Calu3 (cell line): ENCODE measurements around the gene FAM222A. TPM values are rescaled to one million over a fixed set of nuclear protein-coding genes. Genes with fewer than 3 reads are reported as not detected.

Experiments used
- BruUV-seq: library from RNA; stranded (reverse); fragments of 400-500 nt; replicated peaks from 2 replicates; lab custom pipeline; 2021; lab: Mats Ljungman, UMichigan
- CTCF ChIA-PET: fragments of 300-600 bp; sonication (Branson Sonifier 250); formaldehyde crosslinking; loops from one replicate; lab custom pipeline; 2022; ENCODE audit warnings: antibody characterized with exemption; lab: Charles Lee
- DNase-seq: peaks from one replicate; pipeline ENCODE4 v3.0.0; 2022
- H3K27ac Mint-ChIP-seq: one replicate; pipeline ENCODE4 v1.8.0; 2022; ENCODE audit warnings: mixed read lengths; ENCODE audit not compliant: unreplicated experiment
- H3K27me3 Mint-ChIP-seq: one replicate; pipeline ENCODE4 v1.8.0; 2022; ENCODE audit warnings: mixed read lengths; ENCODE audit not compliant: unreplicated experiment
- H3K36me3 Mint-ChIP-seq: one replicate; pipeline ENCODE4 v1.8.0; 2022; ENCODE audit warnings: mild to moderate bottlenecking, moderate library complexity, mixed read lengths; ENCODE audit not compliant: insufficient read depth, unreplicated experiment
- H3K4me1 Mint-ChIP-seq: one replicate; pipeline ENCODE4 v1.8.0; 2022; ENCODE audit warnings: mild to moderate bottlenecking, low read depth, mixed read lengths; ENCODE audit not compliant: unreplicated experiment
- H3K4me3 Mint-ChIP-seq: one replicate; pipeline ENCODE4 v1.8.0; 2022; ENCODE audit warnings: mild to moderate bottlenecking, low read depth, moderate library complexity, mixed read lengths; ENCODE audit not compliant: unreplicated experiment
- H3K9me3 Mint-ChIP-seq: one replicate; pipeline ENCODE4 v1.8.0; 2022; ENCODE audit warnings: low read depth, mixed read lengths; ENCODE audit not compliant: unreplicated experiment
- CTCF ChIP-seq: fragments of 200-600 bp; IDR thresholded peaks from one replicate; pipeline ENCODE4 v1.8.0; 2022; ENCODE audit warnings: antibody characterized with exemption; ENCODE audit not compliant: unreplicated experiment
- intact Hi-C: fragments of 100-400 bp; cut with micrococcal nuclease; formaldehyde crosslinking; loops from one replicate; pipeline ENCODE4 v1.10.0; 2022; ENCODE audit not compliant: unreplicated experiment
- total RNA-seq: library from RNA; stranded (reverse); gene quantifications from 2 replicates; pipeline ENCODE4 v1.2.3, GENCODE V29; 2022

FAM222A gene
- total RNA-seq, 1 experiment from 2014 or later, result 2.4 TPM

- CTCF ChIA-PET, result interaction anchor here (1.0 kb wide), 1 partner anchor 37 kb away, joined by 3 read pairs; no protein-coding TSS in a partner anchor
- no peak overlapping the region for H3K27ac Mint-ChIP-seq
- no peaks in the 10 kb centered on the region for H3K9me3 Mint-ChIP-seq
- no TSS peak for BruUV-seq
- no peak for TF ChIP-seq CTCF
- peaks cover 1% of the 10 kb centered on the region for H3K36me3 Mint-ChIP-seq
- DNase-seq, result no peak
- intact Hi-C loops, result no loop called here
- no peaks in the 10 kb centered on the region for H3K4me1 Mint-ChIP-seq
- H3K4me3 Mint-ChIP-seq, result no peak overlapping the region
- no peaks in the 10 kb centered on the region for H3K27me3 Mint-ChIP-seq
Measured at GRCh38 chr12:109807954-109808643, 94.5 kb downstream of the FAM222A start.

GRCh38 chr12:109808876-109809646 lies 95.4 kb downstream of the FAM222A start:
- no TSS peak for BruUV-seq

GRCh38 chr12:109810954-109811623 lies 97.5 kb downstream of the FAM222A start:
- intact Hi-C loops, result no loop called here
- CTCF ChIA-PET, result no interaction called here
- no peak overlapping the region for H3K27ac Mint-ChIP-seq
- H3K27me3 Mint-ChIP-seq, result no peaks in the 10 kb centered on the region
- no peaks in the 10 kb centered on the region for H3K4me1 Mint-ChIP-seq
- no peak for TF ChIP-seq CTCF
- H3K36me3 Mint-ChIP-seq, result no peaks in the 10 kb centered on the region
- no peak overlapping the region for H3K4me3 Mint-ChIP-seq
- H3K9me3 Mint-ChIP-seq, result no peaks in the 10 kb centered on the region
- DNase-seq, result no peak
- no TSS peak for BruUV-seq

More at GRCh38 chr12:109808876-109809646, 95.4 kb downstream of the FAM222A start:
- intact Hi-C loops, result no loop called here
- no peaks in the 10 kb centered on the region for H3K9me3 Mint-ChIP-seq
- TF ChIP-seq CTCF, result no peak
- CTCF ChIA-PET, result no interaction called here
- H3K27me3 Mint-ChIP-seq, result no peaks in the 10 kb centered on the region
- no peak overlapping the region for H3K27ac Mint-ChIP-seq
- no peak for DNase-seq
- H3K4me3 Mint-ChIP-seq, result no peak overlapping the region
- H3K36me3 Mint-ChIP-seq, result no peaks in the 10 kb centered on the region
- no peaks in the 10 kb centered on the region for H3K4me1 Mint-ChIP-seq

- no peak overlapping the region for H3K27ac Mint-ChIP-seq
- H3K36me3 Mint-ChIP-seq, result no peaks in the 10 kb centered on the region
- no peak for DNase-seq
- BruUV-seq, result no TSS peak
- H3K27me3 Mint-ChIP-seq, result no peaks in the 10 kb centered on the region
- CTCF ChIA-PET, result interaction anchor here (1.0 kb wide), 1 partner anchor 33 kb away, joined by 3 read pairs; no protein-coding TSS in a partner anchor
- TF ChIP-seq CTCF, result peak; percentile 26
- no peak overlapping the region for H3K4me3 Mint-ChIP-seq
- H3K9me3 Mint-ChIP-seq, result no peaks in the 10 kb centered on the region
- intact Hi-C loops, result no loop called here
- H3K4me1 Mint-ChIP-seq, result no peaks in the 10 kb centered on the region
Measured at GRCh38 chr12:109811624-109811995, 98.0 kb downstream of the FAM222A start.
